KBM-7 (cell line): ENCODE measurements around the gene APOM.
A peak's percentile ranks its signal among the peaks of the same experiment; 100 is the strongest.

Source experiments
- DNase-seq: peaks from one replicate; pipeline ENCODE4 v3.0.0-alpha.2; 2015
- in situ Hi-C: fragments of 300-500 bp; cut with MboI; formaldehyde crosslinking; loops from 2 replicates; pipeline ENCODE4 v1.14.3; 2020; ENCODE audit warnings: low sequenced_read_pairs, low pct_unique_long_range_greater_than_20kb, mixed read lengths

The APOM gene

GRCh38 chr6:31629014-31629413, 26.7 kb upstream of the APOM start:
- DNase-seq, result no peak
- in situ Hi-C loops, result no loop called here

GRCh38 chr6:31630177-31630934, 25.3 kb upstream of the APOM start:
- in situ Hi-C loops, result no loop called here
- no peak for DNase-seq

GRCh38 chr6:31631209-31631608, 24.5 kb upstream of the APOM start:
- DNase-seq, result no peak
- in situ Hi-C loops, result no loop called here

GRCh38 chr6:31631681-31632278, 23.9 kb upstream of the APOM start:
- DNase-seq, result no peak
- in situ Hi-C loops, result no loop called here

GRCh38 chr6:31632279-31632946, 23.3 kb upstream of the APOM start:
- in situ Hi-C loops, result no loop called here
- no peak for DNase-seq

- DNase-seq, result no peak
- in situ Hi-C loops, result no loop called here
These were observed 22.2 kb upstream of the APOM start for GRCh38 chr6:31633447-31633846.

GRCh38 chr6:31634131-31634530, 21.6 kb upstream of the APOM start:
- in situ Hi-C loops, result no loop called here
- DNase-seq, result no peak

- no peak for DNase-seq
- in situ Hi-C loops, result no loop called here
These were observed 20.6 kb upstream of the APOM start for GRCh38 chr6:31634969-31635575.

- in situ Hi-C loops, result no loop called here
- no peak for DNase-seq
These were observed 18.7 kb upstream of the APOM start for GRCh38 chr6:31636698-31637596.

- no peak for DNase-seq
- in situ Hi-C loops, result no loop called here
These were observed 16.7 kb upstream of the APOM start for GRCh38 chr6:31639043-31639442.

GRCh38 chr6:31639449-31639861, 16.2 kb upstream of the APOM start:
- no peak for DNase-seq
- in situ Hi-C loops, result no loop called here

GRCh38 chr6:31640612-31641011, 15.1 kb upstream of the APOM start:
- no peak for DNase-seq
- in situ Hi-C loops, result no loop called here

- in situ Hi-C loops, result no loop called here
- no peak for DNase-seq
These were observed 14.3 kb upstream of the APOM start for GRCh38 chr6:31641370-31641769.

GRCh38 chr6:31642798-31643570, 12.7 kb upstream of the APOM start:
- no peak for DNase-seq
- in situ Hi-C loops, result no loop called here

GRCh38 chr6:31643818-31644454, 11.8 kb upstream of the APOM start:
- DNase-seq, result no peak
- in situ Hi-C loops, result no loop called here

- DNase-seq, result no peak
- in situ Hi-C loops, result no loop called here
These were observed 10.4 kb upstream of the APOM start for GRCh38 chr6:31645325-31645724.

- peak; percentile 82 for DNase-seq
These were observed 4.0 kb upstream of the APOM start for GRCh38 chr6:31651602-31652191.

More at GRCh38 chr6:31651602-31652191, 4.0 kb upstream of the APOM start:
- in situ Hi-C loops, result no loop called here
